ENCODE data around the gene PMPCA.
"Not testable (repeated sequence)": the region's sequence is repeated elsewhere in the genome, so short reads cannot be mapped to it uniquely, and the experiment has no call there.

PMPCA gene

GRCh38 chr9:136425367-136425766, 14.9 kb downstream of the PMPCA start:
- not testable (repeated sequence) for H3K4me3 ChIP-seq (ENCODE audit: low read length); H3K27me3 ChIP-seq (ENCODE audit: control insufficient read depth, insufficient read depth, low read length); H3K9ac ChIP-seq (ENCODE audit: low read length); H3K4me1 ChIP-seq (ENCODE audit: control insufficient read depth, insufficient read depth, low read length); H3K9me3 ChIP-seq (ENCODE audit: control insufficient read depth, low read length); H3K36me3 ChIP-seq (ENCODE audit: control insufficient read depth, insufficient read depth, low read length)

GRCh38 chr9:136426787-136427186, 16.3 kb downstream of the PMPCA start:
- H3K4me1 ChIP-seq (ENCODE audit: control insufficient read depth, insufficient read depth, low read length), result no peaks in the 10 kb centered on the region
- no peaks in the 10 kb centered on the region for H3K27me3 ChIP-seq (ENCODE audit: control insufficient read depth, insufficient read depth, low read length)
- H3K36me3 ChIP-seq (ENCODE audit: control insufficient read depth, insufficient read depth, low read length), result no peaks in the 10 kb centered on the region
- no peak overlapping the region for H3K9ac ChIP-seq (ENCODE audit: low read length)
- H3K9me3 ChIP-seq (ENCODE audit: control insufficient read depth, low read length), result no peaks in the 10 kb centered on the region
- H3K4me3 ChIP-seq (ENCODE audit: low read length), result no peak overlapping the region

DNA sequence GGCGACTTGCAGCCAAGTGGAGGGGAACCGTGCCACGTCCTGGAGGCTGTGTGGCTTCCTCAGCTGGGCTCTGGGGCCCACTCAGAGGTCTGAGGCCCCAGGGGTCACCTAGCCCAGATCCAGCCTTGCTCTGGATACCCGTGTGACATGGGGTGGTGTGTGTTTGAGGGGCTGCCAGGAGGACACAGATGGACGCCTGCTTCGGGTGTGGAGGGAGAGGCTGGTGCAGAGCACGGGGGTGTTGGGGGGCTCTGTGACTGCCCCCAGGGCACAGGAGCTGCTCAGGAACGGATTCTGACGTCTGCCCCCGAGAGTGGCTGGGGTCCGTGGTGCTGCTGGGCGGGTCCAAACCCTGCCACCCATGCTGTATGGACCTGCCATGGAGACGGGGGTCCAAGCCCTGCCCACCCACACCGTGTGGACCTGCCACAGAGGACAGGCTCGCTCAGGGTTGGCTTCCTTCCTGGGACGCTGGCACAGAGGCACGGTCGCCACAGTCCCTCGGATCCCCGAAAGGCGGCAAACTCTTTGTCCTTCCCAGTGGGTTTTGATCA, 18.7 kb downstream of the PMPCA start:
- Histone ChIP-seq H3K4me1 (ENCODE audit: control insufficient read depth, insufficient read depth, low read length) (no peaks in the 10 kb centered on the region), H3K36me3 (ENCODE audit: control insufficient read depth, insufficient read depth, low read length) (no peaks in the 10 kb centered on the region), H3K9me3 (ENCODE audit: control insufficient read depth, low read length) (no peaks in the 10 kb centered on the region), H3K27me3 (ENCODE audit: control insufficient read depth, insufficient read depth, low read length) (no peaks in the 10 kb centered on the region), H3K9ac (ENCODE audit: low read length) (no peak overlapping the region), H3K4me3 (ENCODE audit: low read length) (no peak overlapping the region)

GRCh38 chr9:136429683-136430491, 19.4 kb downstream of the PMPCA start:
- H3K4me3 ChIP-seq (ENCODE audit: low read length), result no peak overlapping the region
- no peak overlapping the region for H3K9ac ChIP-seq (ENCODE audit: low read length)

GRCh38 chr9:136430588-136431234, 20.3 kb downstream of the PMPCA start:
- H3K4me1 ChIP-seq (ENCODE audit: control insufficient read depth, insufficient read depth, low read length), result no peaks in the 10 kb centered on the region
- no peak overlapping the region for H3K9ac ChIP-seq (ENCODE audit: low read length)
- H3K4me3 ChIP-seq (ENCODE audit: low read length), result no peak overlapping the region
- no peaks in the 10 kb centered on the region for H3K27me3 ChIP-seq (ENCODE audit: control insufficient read depth, insufficient read depth, low read length)
- H3K9me3 ChIP-seq (ENCODE audit: control insufficient read depth, low read length), result no peaks in the 10 kb centered on the region
- H3K36me3 ChIP-seq (ENCODE audit: control insufficient read depth, insufficient read depth, low read length), result no peaks in the 10 kb centered on the region

More at GRCh38 chr9:136429683-136430491, 19.4 kb downstream of the PMPCA start:
- Histone ChIP-seq H3K36me3 (ENCODE audit: control insufficient read depth, insufficient read depth, low read length) (no peaks in the 10 kb centered on the region), H3K4me1 (ENCODE audit: control insufficient read depth, insufficient read depth, low read length) (no peaks in the 10 kb centered on the region), H3K9me3 (ENCODE audit: control insufficient read depth, low read length) (no peaks in the 10 kb centered on the region), H3K27me3 (ENCODE audit: control insufficient read depth, insufficient read depth, low read length) (no peaks in the 10 kb centered on the region)

DNA sequence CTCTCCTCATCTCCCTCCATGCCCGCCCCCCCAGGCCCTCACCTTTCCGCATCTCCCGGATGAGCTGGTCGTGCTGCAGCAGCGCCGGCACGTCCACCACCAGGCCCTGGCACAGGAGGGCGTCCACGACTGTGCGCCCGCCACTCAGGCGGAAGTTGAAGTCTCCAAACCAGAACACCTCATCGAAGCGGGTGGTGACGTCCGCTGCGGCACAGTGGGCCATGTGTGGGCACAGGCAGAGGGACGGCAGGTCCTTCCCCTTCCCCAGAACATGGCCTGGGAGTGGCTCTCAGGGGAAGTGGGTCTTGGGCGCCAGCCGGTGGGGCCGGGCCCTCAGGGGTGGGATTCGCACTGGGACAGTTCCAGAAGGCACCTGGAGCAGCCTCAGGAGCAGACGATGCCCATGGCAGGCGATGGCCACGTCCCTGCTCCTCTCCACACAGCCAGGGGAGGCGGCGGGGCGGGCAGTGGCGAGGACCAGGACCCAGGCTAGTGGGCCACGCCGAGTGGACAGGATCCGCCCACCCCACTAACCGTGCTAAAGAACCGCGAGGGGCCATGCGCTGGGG, 21.4 kb downstream of the PMPCA start:
- H3K4me1 ChIP-seq (ENCODE audit: control insufficient read depth, insufficient read depth, low read length), result no peaks in the 10 kb centered on the region
- no peaks in the 10 kb centered on the region for H3K9me3 ChIP-seq (ENCODE audit: control insufficient read depth, low read length)
- H3K9ac ChIP-seq (ENCODE audit: low read length), result no peak overlapping the region
- H3K36me3 ChIP-seq (ENCODE audit: control insufficient read depth, insufficient read depth, low read length), result no peaks in the 10 kb centered on the region
- no peaks in the 10 kb centered on the region for H3K27me3 ChIP-seq (ENCODE audit: control insufficient read depth, insufficient read depth, low read length)
- no peak overlapping the region for H3K4me3 ChIP-seq (ENCODE audit: low read length)

DNA sequence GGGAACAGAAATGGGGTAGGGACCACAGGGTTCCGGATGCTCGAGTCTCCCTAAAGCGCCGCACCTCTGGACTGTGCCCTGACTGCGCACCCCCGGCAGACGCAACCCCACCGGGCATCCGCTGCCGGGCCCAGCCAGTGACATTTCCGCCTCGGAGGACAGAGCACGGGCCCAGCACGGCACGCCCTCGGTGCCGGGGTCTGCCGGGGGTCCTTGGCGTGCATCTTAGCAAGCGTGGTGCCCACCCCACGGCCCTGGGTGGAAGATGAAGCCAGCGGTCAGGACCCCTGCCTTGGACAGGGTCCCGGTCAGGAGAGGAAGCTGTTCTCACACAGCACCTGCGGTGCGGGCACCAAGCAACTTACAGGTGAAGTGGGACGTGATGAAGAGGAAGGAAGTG, 22.1 kb downstream of the PMPCA start:
- no peak overlapping the region for H3K4me3 ChIP-seq (ENCODE audit: low read length)
- H3K4me1 ChIP-seq (ENCODE audit: control insufficient read depth, insufficient read depth, low read length), result peaks cover 7% of the 10 kb centered on the region
- no peaks in the 10 kb centered on the region for H3K36me3 ChIP-seq (ENCODE audit: control insufficient read depth, insufficient read depth, low read length)
- H3K9ac ChIP-seq (ENCODE audit: low read length), result no peak overlapping the region
- no peaks in the 10 kb centered on the region for H3K9me3 ChIP-seq (ENCODE audit: control insufficient read depth, low read length)
- no peaks in the 10 kb centered on the region for H3K27me3 ChIP-seq (ENCODE audit: control insufficient read depth, insufficient read depth, low read length)

DNA sequence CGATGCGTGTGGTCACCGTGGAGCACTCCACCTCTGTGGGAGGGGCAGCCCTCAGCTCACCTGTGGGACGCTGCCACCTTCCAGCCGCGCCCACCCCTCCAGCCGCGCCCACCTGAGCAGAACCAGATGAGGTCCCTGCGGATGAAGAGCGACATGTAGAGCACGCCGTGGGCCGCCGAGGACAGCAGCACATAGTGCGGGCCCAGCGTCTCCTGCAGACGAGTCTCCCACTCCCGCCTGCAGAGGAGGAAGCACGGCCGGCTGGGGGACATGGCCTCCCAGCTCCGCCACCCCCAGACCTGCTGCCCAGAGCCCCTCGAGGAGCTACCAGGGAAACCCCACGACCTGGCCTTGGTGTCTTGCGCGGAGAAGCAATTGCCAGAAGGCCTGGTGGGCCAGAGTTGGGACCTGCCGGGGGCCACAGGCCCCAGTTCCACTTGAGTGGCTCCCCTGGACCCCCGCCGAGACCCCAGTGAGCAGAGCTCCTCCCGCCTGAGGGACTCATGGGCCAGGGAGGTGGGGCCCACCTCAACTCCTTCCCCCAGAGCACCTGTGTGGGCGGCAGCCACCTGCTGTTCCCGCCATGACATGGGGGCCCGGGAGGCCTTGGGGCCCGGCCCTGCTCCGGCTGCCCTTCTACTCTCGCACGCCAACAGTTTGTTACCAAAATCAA, 22.7 kb downstream of the PMPCA start:
- Histone ChIP-seq H3K9ac (ENCODE audit: low read length) (no peak overlapping the region), H3K4me1 (ENCODE audit: control insufficient read depth, insufficient read depth, low read length) (peaks cover 13% of the 10 kb centered on the region), H3K27me3 (ENCODE audit: control insufficient read depth, insufficient read depth, low read length) (no peaks in the 10 kb centered on the region), H3K9me3 (ENCODE audit: control insufficient read depth, low read length) (no peaks in the 10 kb centered on the region), H3K4me3 (ENCODE audit: low read length) (no peak overlapping the region), H3K36me3 (ENCODE audit: control insufficient read depth, insufficient read depth, low read length) (no peaks in the 10 kb centered on the region)

DNA sequence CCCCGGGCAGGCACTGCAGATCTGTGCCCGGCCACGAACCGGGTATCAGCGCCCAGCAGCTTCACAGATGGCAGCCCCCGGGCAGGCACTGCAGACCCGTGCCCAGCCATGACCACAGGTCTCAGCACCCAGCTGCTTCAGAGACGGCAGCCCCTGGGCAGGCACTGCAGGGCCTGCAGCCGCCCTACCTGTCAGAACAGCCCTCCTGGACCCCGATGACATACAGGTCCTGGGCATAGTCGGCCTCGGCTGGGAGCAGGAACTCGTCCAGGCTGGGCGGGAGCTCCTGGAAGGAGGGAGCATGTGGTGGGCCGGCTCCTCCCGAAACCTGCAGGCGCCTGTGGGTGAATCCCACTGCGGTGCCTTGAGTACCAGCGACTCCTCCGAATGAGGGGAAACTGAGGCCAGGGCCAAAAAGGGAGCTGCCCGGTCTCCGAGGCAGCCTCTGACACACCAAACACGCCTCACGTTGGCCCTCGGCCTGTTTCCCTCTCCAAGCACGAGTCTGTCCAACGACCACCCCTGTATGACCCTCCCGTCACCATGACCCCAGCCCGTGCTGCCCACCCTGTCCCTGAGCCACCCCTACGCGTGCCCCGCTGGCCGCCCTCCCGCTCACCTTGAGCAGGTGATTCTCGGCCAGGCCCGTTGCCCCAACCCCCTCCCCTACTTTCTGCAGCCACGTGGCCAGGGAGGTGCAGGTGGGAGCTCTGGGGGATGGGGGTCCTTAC, 23.6 kb downstream of the PMPCA start:
- Histone ChIP-seq H3K36me3 (ENCODE audit: control insufficient read depth, insufficient read depth, low read length) (no peaks in the 10 kb centered on the region), H3K9me3 (ENCODE audit: control insufficient read depth, low read length) (no peaks in the 10 kb centered on the region), H3K4me3 (ENCODE audit: low read length) (no peak overlapping the region), H3K4me1 (ENCODE audit: control insufficient read depth, insufficient read depth, low read length) (peaks cover 21% of the 10 kb centered on the region), H3K9ac (ENCODE audit: low read length) (no peak overlapping the region), H3K27me3 (ENCODE audit: control insufficient read depth, insufficient read depth, low read length) (no peaks in the 10 kb centered on the region)

GRCh38 chr9:136434580-136435169, 24.2 kb downstream of the PMPCA start:
- Histone ChIP-seq H3K9me3 (ENCODE audit: control insufficient read depth, low read length) (no peaks in the 10 kb centered on the region), H3K4me1 (ENCODE audit: control insufficient read depth, insufficient read depth, low read length) (peaks cover 22% of the 10 kb centered on the region), H3K27me3 (ENCODE audit: control insufficient read depth, insufficient read depth, low read length) (no peaks in the 10 kb centered on the region), H3K36me3 (ENCODE audit: control insufficient read depth, insufficient read depth, low read length) (no peaks in the 10 kb centered on the region), H3K9ac (ENCODE audit: low read length) (no peak overlapping the region), H3K4me3 (ENCODE audit: low read length) (no peak overlapping the region)

GRCh38 chr9:136436055-136436634, 25.7 kb downstream of the PMPCA start:
- H3K4me3 ChIP-seq (ENCODE audit: low read length), result no peak overlapping the region
- no peaks in the 10 kb centered on the region for H3K27me3 ChIP-seq (ENCODE audit: control insufficient read depth, insufficient read depth, low read length)
- H3K9me3 ChIP-seq (ENCODE audit: control insufficient read depth, low read length), result no peaks in the 10 kb centered on the region
- H3K36me3 ChIP-seq (ENCODE audit: control insufficient read depth, insufficient read depth, low read length), result peaks cover 6% of the 10 kb centered on the region
- peaks cover 28% of the 10 kb centered on the region for H3K4me1 ChIP-seq (ENCODE audit: control insufficient read depth, insufficient read depth, low read length)
- H3K9ac ChIP-seq (ENCODE audit: low read length), result no peak overlapping the region
